HG03175 (cell line): ENCODE data around the gene SCCPDH.

Experiments used
- ATAC-seq: cut with Tn5 transposase; IDR thresholded peaks from one replicate; pipeline ENCODE4 v1.9.1; 2021; ENCODE audit warnings: mild to moderate bottlenecking, moderate library complexity; ENCODE audit not compliant: unreplicated experiment

SCCPDH gene

DNA sequence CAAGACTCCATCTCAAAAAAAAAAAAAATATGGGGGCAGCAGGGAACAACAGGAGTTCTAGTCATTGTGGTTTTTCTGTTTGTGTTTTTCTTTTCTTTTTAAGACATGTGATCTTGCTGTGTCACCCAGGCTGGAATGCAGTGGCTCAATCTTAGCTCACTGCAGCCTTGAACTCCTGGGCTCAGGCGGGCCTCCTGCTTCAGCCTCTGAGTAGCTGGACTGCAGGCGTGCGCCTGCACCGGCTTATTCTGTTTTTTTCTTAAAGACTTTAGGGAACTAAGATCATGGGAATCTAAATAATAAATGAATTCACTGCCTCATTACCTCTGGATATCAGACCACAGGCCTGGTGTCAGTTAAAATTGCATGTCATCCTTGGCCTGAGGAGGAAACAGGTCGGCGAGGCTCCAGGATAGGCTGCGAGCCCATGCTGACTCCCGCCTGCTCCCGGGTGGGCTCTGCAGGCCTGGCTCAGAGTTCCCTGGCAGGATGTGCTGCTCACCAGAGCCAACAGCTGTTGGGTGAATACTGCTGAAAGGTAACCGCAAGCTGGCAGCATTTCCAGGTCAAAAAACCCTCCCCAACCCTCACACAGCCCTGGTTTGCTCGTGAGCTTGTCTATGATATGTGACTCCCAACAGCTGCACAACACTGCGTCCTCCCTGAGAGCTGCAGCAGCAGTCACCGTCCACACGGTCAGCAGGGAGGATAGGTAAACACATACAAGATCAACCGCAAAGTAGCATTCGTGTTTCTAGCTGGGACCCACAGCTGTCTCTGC, 58.1 kb downstream of the SCCPDH start:
- no peak for ATAC-seq

DNA sequence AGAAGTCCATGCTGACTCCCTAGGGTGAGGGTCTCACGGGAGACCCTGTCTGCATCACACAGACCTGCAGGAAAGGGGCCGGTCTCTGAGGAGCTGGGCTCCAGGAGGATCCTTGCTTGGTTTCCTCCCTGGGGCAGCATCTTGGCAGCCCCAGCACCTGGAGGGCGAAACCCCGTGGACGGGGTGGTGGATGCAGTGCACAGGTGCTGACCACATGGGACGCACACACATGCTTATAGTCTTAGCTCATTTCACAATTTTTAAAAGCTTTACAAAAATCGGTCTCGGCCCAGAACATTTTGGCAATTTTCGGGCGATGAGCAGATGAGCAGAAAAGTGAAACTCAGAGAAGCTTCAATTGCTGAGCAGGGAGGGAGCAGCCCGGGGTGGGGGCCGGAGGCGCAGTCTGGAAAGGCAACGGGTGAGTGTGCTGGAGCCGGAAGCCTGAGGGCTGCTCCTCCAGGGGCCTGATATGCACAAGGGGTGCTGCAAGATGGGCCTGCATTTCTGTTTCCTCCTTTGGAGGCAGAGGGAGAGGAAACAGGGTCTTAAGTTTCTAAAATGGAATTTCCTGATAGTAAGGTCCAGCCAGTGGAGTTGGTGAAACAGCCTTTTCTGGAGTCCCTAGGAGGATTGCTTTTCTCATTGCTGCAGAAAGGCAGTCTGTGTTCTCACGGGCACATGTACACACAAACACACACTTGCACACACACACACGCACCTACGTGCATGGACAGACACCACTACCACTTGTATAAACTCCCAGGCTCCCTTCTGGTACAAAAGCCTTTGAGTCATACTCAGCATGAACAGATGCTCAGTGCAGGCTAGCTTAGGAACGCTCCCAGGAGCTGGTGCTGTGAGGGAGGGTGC, 60.6 kb downstream of the SCCPDH start:
- no peak for ATAC-seq

DNA sequence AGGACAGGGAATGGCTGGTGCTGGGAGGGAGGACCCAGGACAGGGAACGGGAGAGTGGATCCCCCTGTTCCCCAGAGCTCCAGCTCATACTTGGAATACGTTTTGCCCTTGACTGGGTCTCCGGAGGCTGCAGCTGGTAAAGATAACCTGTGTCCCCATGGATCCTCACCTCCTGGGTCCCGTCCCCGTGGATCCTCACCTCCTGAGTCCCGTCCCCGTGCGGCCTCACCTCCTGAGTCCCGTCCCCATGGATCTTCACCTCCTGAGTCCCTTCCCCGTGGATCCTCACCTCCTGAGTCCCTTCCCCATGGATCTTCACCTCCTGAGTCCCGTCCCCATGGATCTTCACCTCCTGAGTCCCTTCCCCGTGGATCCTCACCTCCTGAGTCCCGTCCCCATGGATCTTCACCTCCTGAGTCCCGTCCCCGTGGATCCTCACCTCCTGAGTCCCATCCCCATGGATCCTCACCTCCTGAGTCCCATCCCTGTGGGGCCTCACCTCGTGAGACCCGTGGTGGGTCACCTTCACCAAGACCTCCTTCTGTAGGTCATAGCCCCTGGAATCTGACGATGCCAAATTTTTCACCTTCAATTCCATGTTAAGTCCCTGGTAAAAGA, 61.4 kb downstream of the SCCPDH start:
- no peak for ATAC-seq

- no peak for ATAC-seq
Observed at GRCh38 chr1:246786606-246787238, 62.5 kb downstream of the SCCPDH start.

DNA sequence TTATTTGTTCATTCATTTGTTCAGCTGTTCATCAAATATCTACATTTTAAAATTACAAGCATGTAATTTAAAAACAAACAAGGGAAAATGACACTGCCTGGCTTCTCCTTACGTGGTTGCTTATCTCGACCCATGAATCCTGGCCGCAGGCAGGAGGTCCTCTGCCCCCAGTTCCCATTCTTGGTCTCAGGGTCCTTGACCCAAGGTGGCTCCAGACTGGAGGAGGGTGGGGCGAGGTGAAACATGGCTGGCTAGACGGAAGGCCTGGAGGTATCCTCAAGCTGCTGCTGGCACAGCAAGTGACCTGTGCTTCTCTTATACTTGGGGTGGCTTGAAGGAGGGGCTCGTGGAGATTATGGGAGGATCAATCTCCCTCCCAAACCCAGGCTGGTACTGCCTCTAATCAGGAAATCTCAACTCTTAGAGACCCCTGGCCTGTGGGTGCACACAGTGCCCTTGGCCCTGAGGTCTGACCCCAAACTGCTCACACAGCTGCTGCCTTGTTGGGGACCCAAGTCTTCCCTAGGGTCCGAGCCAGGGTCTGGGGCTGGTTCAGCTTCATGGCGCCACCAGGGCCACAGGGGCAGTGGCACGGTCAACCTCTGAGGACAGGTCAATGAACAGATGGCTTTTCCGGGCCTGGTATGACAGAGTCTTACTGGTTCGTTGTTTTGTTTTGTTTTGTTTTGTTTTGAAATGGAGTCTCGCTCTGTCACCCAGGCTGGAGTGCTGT, 63.7 kb downstream of the SCCPDH start:
- ATAC-seq = no peak

- ATAC-seq = no peak
Observed at GRCh38 chr1:246788895-246789338, 64.7 kb downstream of the SCCPDH start.

GRCh38 chr1:246789454-246790339, 65.5 kb downstream of the SCCPDH start:
- no peak for ATAC-seq

GRCh38 chr1:246790364-246790763, 66.2 kb downstream of the SCCPDH start:
- no peak for ATAC-seq

DNA sequence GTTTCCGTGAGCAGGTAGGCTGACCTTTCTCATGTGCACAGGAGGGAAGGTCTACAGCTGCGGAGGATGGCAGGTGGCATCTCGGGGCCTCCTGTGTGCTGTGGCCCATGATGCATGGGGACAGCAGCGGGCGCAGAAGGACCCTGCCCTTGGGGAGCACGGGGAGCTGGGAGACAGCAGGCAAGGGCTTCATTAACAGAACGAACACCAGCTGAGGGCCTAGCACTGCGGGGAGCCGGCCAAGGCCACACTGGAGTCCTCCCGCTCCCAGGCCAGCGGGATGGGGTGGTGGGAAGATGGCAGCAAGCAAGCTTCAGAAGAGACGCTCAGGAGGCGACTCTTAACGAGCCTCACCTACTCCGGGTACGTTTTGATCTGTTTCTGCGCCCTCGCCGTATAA, 66.6 kb downstream of the SCCPDH start:
- ATAC-seq = no peak

- no peak for ATAC-seq
Observed at GRCh38 chr1:246791303-246791918, 67.2 kb downstream of the SCCPDH start.

DNA sequence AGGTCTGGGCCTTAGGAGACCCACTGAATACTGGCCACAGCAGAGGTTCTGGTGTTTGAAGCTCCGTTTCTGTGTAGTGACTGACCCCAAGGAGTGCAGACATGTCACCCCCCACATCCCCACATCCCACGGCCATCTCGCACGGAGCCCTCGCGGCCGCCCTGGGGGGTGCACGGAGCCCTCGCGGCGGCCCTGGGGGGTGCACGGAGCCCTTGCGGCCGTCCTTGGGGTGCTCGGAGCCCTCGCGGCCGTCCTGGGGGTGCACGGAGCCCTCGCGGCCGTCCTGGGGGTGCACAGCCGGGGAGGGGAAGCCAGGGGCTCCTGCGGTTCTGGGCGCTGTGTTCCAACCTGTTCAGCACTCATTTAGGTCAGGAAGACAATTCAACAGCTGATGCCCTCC, 68.4 kb downstream of the SCCPDH start:
- ATAC-seq = no peak

GRCh38 chr1:246793356-246793896, 69.2 kb downstream of the SCCPDH start:
- no peak for ATAC-seq

DNA sequence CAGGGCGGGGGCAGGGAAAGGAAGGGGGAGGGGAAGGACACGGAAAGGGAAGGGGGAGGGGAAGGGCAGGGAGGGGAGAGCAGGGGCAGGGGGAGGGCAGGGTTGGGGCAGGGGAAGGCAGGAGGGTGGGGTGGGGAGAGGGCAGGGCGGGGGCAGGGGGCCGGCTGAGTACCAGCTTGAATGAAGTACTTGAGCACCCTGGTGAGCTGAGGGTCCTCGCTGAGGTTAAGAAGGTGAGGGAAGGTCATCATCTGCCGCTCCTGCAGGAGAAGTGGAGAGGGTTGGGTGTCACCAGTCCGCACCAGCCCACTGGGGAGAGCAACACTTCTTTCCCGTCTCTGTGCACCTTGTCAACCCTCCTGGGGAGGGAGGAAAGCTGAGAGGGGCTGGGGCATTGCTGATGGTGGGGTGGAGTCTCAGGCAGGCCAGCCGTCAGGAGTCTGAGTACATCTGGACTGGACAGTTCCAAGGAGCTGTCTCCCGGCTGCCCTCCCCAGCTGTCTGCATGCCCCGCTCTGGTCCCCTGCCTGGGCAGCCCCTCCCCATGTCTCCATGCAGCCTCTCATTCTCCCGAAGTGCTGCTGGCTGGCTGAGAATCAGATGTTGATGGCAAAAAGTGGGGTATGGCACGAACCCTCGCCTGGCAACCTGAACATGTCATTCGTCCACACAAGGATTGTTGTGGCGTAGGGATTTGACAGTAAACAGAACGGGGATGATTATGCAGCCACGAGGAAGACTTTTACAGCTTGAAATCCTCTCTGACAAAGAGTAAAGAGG, 70.0 kb downstream of the SCCPDH start:
- ATAC-seq = no peak

GRCh38 chr1:246794828-246795671, 70.8 kb downstream of the SCCPDH start:
- ATAC-seq = no peak

DNA sequence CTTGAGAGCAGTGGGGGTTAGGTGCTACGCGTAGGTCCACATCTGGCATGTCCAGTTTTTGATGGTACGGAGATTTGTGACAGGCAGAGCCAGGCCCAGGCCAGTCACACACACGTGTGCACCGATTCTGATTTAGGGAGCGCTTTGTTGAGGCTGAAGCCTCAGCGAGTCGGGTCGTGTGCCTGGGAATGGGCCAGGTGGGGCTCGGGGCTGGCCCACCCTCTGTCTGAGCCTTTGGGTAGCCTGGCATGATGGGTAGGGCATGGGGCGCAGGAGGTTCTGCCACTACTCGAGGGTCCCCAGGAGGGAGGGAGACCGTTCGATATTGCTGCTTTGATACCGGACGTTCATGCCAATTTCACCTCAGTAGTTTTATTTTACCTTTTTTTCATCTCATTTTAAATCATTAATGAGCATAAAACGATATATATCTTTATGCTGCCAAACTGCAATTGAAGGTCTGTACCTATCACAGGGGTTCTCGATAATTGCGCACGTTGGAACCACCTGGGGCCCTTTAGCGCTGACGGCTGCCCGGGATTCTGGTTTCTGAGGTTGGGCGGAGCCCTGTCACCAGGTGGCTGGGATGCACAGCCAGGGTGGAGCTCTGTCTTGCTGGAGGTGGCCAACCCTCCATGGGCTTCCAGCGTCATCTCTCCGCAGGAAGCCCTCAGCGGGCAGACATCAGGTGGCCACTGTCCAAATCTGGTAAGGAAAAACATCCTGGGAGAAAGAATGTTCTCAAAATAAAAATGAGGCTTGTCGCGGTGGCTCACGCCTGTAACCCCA, 71.9 kb downstream of the SCCPDH start:
- ATAC-seq = no peak

- no peak for ATAC-seq
Observed at GRCh38 chr1:246797157-246797556, 72.9 kb downstream of the SCCPDH start.
